ENCODE data around the gene PDCD11. TPM values are rescaled to one million over a fixed set of nuclear protein-coding genes. Genes with fewer than 3 reads are reported as not detected.
A peak's percentile ranks its signal among the peaks of the same experiment; 100 is the strongest.

PDCD11 gene
- polyA plus RNA-seq, 6 donors from 2014 or later: 5.0 to 16.0 (median 9.4) TPM

- H3K9me3 Mint-ChIP-seq: no peaks in the 10 kb centered on the region
- DNase-seq (no peak), ATAC-seq (ENCODE audit: low read depth in 2 of 2) (no peak)
- H3K4me1 Mint-ChIP-seq: no peaks in the 10 kb centered on the region
- H3K36me3 Mint-ChIP-seq: peaks cover 37 to 53% of the 10 kb centered on the region in 2 donors
- peak overlapping the region in 1 of 6 donors; percentile 37 for H3K27ac Mint-ChIP-seq
- H3K27me3 Mint-ChIP-seq: no peaks in the 10 kb centered on the region
- no peak overlapping the region for H3K4me3 Mint-ChIP-seq
These were observed 31.4 kb downstream of the PDCD11 start for GRCh38 chr10:103427866-103428265.

GRCh38 chr10:103428989-103429643 lies 32.7 kb downstream of the PDCD11 start:
- no peak for DNase-seq
- Mint-ChIP-seq H3K9me3 (no peaks in the 10 kb centered on the region), H3K4me1 (no peaks in the 10 kb centered on the region), H3K4me3 (no peak overlapping the region), H3K27ac (peak overlapping the region in 5 of 6 donors; percentile 26 to 72 (median 45)), H3K36me3 (peaks cover 32 to 46% of the 10 kb centered on the region in 2 donors), H3K27me3 (no peaks in the 10 kb centered on the region)
- no peak for ATAC-seq (ENCODE audit: low read depth in 2 of 2)

- no peak for ATAC-seq (ENCODE audit: low read depth in 2 of 2)
- Mint-ChIP-seq H3K4me3 (peak overlapping the region in 1 of 8 donors; percentile 42), H3K27ac (peak overlapping the region in 2 of 6 donors; percentile 53 to 61), H3K4me1 (no peaks in the 10 kb centered on the region), H3K9me3 (no peaks in the 10 kb centered on the region), H3K36me3 (peaks cover 27 to 41% of the 10 kb centered on the region in 2 donors), H3K27me3 (no peaks in the 10 kb centered on the region)
- no peak for DNase-seq
These were observed 33.2 kb downstream of the PDCD11 start for GRCh38 chr10:103429647-103430046.

GRCh38 chr10:103431902-103432301 lies 35.5 kb downstream of the PDCD11 start:
- Mint-ChIP-seq H3K4me3 (no peak overlapping the region), H3K27me3 (no peaks in the 10 kb centered on the region), H3K4me1 (no peaks in the 10 kb centered on the region), H3K9me3 (no peaks in the 10 kb centered on the region), H3K27ac (peak overlapping the region in 2 of 6 donors; percentile 23 to 46), H3K36me3 (peaks cover 23 to 41% of the 10 kb centered on the region in 2 donors)
- no peak for ATAC-seq (ENCODE audit: low read depth in 2 of 2)
- no peak for DNase-seq

- H3K36me3 Mint-ChIP-seq: peaks cover 40 to 43% of the 10 kb centered on the region in 2 donors
- no peak for ATAC-seq (ENCODE audit: low read depth in 2 of 2)
These were observed 37.4 kb downstream of the PDCD11 start for GRCh38 chr10:103433858-103434257.

GRCh38 chr10:103439776-103440175 lies 43.4 kb downstream of the PDCD11 start:
- Mint-ChIP-seq H3K4me1 (no peaks in the 10 kb centered on the region), H3K27ac (peak overlapping the region in 4 of 6 donors; percentile 22 to 74 (median 54)), H3K27me3 (no peaks in the 10 kb centered on the region), H3K36me3 (peaks cover 39 to 46% of the 10 kb centered on the region in 2 donors), H3K4me3 (no peak overlapping the region), H3K9me3 (no peaks in the 10 kb centered on the region)
- DNase-seq: no peak
- no peak for ATAC-seq (ENCODE audit: low read depth in 2 of 2)

More at GRCh38 chr10:103433858-103434257, 37.4 kb downstream of the PDCD11 start:
- DNase-seq: no peak
- Mint-ChIP-seq H3K27ac (peak overlapping the region in 2 of 6 donors; percentile 15 to 89), H3K9me3 (no peaks in the 10 kb centered on the region), H3K4me3 (no peak overlapping the region), H3K4me1 (no peaks in the 10 kb centered on the region), H3K27me3 (no peaks in the 10 kb centered on the region)

GRCh38 chr10:103440416-103440815 lies 44.0 kb downstream of the PDCD11 start:
- Mint-ChIP-seq H3K9me3 (no peaks in the 10 kb centered on the region), H3K27ac (peak overlapping the region in 3 of 6 donors; percentile 62 to 80 (median 74)), H3K4me3 (no peak overlapping the region), H3K4me1 (no peaks in the 10 kb centered on the region), H3K27me3 (no peaks in the 10 kb centered on the region), H3K36me3 (peaks cover 44 to 46% of the 10 kb centered on the region in 2 donors)
- DNase-seq (no peak), ATAC-seq (ENCODE audit: low read depth in 2 of 2) (no peak)

GRCh38 chr10:103441206-103441605 lies 44.8 kb downstream of the PDCD11 start:
- Mint-ChIP-seq H3K9me3 (no peaks in the 10 kb centered on the region), H3K27me3 (no peaks in the 10 kb centered on the region), H3K4me3 (no peak overlapping the region), H3K27ac (no peak overlapping the region), H3K36me3 (peaks cover 43 to 46% of the 10 kb centered on the region in 2 donors), H3K4me1 (no peaks in the 10 kb centered on the region)
- DNase-seq (no peak), ATAC-seq (ENCODE audit: low read depth in 2 of 2) (no peak)

GRCh38 chr10:103441611-103442010 lies 45.2 kb downstream of the PDCD11 start:
- H3K27ac Mint-ChIP-seq: no peak overlapping the region
- DNase-seq: no peak
- no peaks in the 10 kb centered on the region for H3K27me3 Mint-ChIP-seq
- no peak overlapping the region for H3K4me3 Mint-ChIP-seq
- H3K4me1 Mint-ChIP-seq: no peaks in the 10 kb centered on the region
- no peaks in the 10 kb centered on the region for H3K9me3 Mint-ChIP-seq
- H3K36me3 Mint-ChIP-seq: peaks cover 39 to 43% of the 10 kb centered on the region in 2 donors
- ATAC-seq (ENCODE audit: low read depth in 2 of 2): no peak

GRCh38 chr10:103442031-103442461 lies 45.6 kb downstream of the PDCD11 start:
- no peak overlapping the region for H3K27ac Mint-ChIP-seq
- no peak overlapping the region for H3K4me3 Mint-ChIP-seq
- no peaks in the 10 kb centered on the region for H3K27me3 Mint-ChIP-seq
- ATAC-seq (ENCODE audit: low read depth in 2 of 2) (no peak), DNase-seq (no peak)
- no peaks in the 10 kb centered on the region for H3K4me1 Mint-ChIP-seq
- H3K36me3 Mint-ChIP-seq: peaks cover 35 to 39% of the 10 kb centered on the region in 2 donors
- H3K9me3 Mint-ChIP-seq: no peaks in the 10 kb centered on the region

GRCh38 chr10:103443475-103444185 lies 47.2 kb downstream of the PDCD11 start:
- Mint-ChIP-seq H3K9me3 (no peaks in the 10 kb centered on the region), H3K4me3 (no peak overlapping the region), H3K27me3 (no peaks in the 10 kb centered on the region), H3K36me3 (peaks cover 29 to 34% of the 10 kb centered on the region in 2 donors), H3K4me1 (no peaks in the 10 kb centered on the region), H3K27ac (peak overlapping the region in 1 of 6 donors; percentile 36)
- ATAC-seq (ENCODE audit: low read depth in 2 of 2) (no peak), DNase-seq (no peak)

GRCh38 chr10:103444478-103444877 lies 48.1 kb downstream of the PDCD11 start:
- Mint-ChIP-seq H3K9me3 (no peaks in the 10 kb centered on the region), H3K4me1 (peaks cover 0 to 4% (median 0%) of the 10 kb centered on the region in 3 donors), H3K36me3 (peaks cover 26 to 36% of the 10 kb centered on the region in 2 donors), H3K27ac (peak overlapping the region in 1 of 6 donors; percentile 85), H3K27me3 (peaks cover 0 to 1% (median 0%) of the 10 kb centered on the region in 3 donors), H3K4me3 (no peak overlapping the region)
- DNase-seq: no peak
- ATAC-seq (ENCODE audit: low read depth in 2 of 2): no peak

- ATAC-seq (ENCODE audit: low read depth in 2 of 2) (no peak), DNase-seq (no peak)
- H3K4me1 Mint-ChIP-seq: peaks cover 0 to 9% (median 0%) of the 10 kb centered on the region in 3 donors
- H3K4me3 Mint-ChIP-seq: no peak overlapping the region
- peaks cover 0 to 4% (median 0%) of the 10 kb centered on the region in 3 donors for H3K27me3 Mint-ChIP-seq
- no peak overlapping the region for H3K27ac Mint-ChIP-seq
- H3K36me3 Mint-ChIP-seq: peaks cover 22 to 27% of the 10 kb centered on the region in 2 donors
- H3K9me3 Mint-ChIP-seq: no peaks in the 10 kb centered on the region
These were observed 48.9 kb downstream of the PDCD11 start for GRCh38 chr10:103445366-103445765.

Measured in naive B cell (primary cell).